ENCODE measurements around the gene MINK1. TPM values are rescaled to one million over a fixed set of nuclear protein-coding genes. Genes with fewer than 3 reads are reported as not detected.

MINK1 gene
- total and polyA plus RNA-seq, 9 donors = 37.6 to 177 (median 95.8) TPM

DNA sequence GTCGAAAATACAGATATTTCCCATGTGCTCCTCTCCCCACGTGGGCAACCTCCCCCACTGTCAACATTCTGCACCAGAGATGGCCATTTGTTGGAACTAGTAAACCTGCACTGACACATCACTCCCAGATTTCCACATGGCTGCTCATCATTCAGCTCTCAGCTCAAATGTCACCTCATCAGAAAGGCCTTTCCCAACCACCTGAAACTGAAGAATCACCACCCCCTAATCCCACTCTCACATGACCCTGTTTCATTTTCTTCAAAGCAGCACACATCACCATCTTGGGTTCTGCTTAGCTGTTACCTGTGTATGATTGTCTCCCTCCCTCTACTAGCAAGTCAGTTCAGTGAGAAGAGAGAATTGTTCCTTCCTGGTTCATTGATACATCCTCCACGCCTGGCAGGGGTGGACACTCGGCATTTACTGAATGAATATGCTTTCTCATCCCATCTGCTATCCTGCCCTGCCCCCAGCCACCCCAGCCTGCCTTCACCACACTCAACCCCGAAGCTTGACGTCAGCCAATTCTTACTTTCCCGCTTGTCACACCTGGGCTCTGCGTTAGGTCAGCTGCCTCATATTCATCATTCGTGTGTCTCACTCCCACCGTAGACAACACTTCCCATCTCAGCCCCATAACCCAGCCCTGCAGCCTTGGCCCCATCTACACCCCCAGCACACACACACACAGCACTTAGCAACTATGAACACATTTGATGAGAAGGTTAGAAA, 32.5 kb upstream of the MINK1 start:
- TF ChIP-seq POLR2A (IDR thresholded peaks at IDR 0.05) (no peak), EP300 (IDR thresholded peaks at IDR 0.05) (no peak)
- TF ChIP-seq, protein P1, sequence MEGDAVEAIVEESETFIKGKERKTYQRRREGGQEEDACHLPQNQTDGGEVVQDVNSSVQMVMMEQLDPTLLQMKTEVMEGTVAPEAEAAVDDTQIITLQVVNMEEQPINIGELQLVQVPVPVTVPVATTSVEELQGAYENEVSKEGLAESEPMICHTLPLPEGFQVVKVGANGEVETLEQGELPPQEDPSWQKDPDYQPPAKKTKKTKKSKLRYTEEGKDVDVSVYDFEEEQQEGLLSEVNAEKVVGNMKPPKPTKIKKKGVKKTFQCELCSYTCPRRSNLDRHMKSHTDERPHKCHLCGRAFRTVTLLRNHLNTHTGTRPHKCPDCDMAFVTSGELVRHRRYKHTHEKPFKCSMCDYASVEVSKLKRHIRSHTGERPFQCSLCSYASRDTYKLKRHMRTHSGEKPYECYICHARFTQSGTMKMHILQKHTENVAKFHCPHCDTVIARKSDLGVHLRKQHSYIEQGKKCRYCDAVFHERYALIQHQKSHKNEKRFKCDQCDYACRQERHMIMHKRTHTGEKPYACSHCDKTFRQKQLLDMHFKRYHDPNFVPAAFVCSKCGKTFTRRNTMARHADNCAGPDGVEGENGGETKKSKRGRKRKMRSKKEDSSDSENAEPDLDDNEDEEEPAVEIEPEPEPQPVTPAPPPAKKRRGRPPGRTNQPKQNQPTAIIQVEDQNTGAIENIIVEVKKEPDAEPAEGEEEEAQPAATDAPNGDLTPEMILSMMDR (IDR thresholded peaks at IDR 0.05) = no peak
- 62 to 76% (median 73%) methylated on average over 10 of the region's 10 CpGs for WGBS, 3 donors
- no peaks in the 10 kb centered on the region for H3K9me3 ChIP-seq
- no peak for DNase-seq
- H3K36me3 ChIP-seq = no peaks in the 10 kb centered on the region
- H3K27ac ChIP-seq = no peak overlapping the region
- H3K27me3 ChIP-seq = no peaks in the 10 kb centered on the region
- H3K4me1 ChIP-seq (ENCODE audit: insufficient read depth) = peaks cover 4% of the 10 kb centered on the region
- no peak overlapping the region for H3K4me3 ChIP-seq
- intact Hi-C loops (cut with DNase I) = no loop called here

DNA sequence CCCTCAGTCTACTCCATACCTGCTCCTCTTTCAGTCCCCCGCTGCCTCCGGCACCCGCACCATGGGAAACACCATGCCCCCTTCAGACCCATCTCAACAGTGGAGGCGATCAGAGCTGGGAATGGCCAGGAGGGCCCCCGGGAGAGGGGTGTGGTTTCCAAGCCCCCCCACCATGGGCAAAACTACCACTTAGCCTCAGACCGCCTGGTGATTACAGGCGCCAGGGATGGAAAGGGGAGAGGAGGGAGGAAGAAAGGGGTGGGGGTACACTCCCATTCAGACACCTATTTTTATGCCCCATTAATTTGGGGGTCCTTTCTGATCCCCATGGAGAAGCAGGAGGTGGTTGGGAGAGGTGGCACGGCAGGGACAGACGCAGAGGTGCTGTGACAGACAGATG, 30.9 kb upstream of the MINK1 start, which contains the start of gene C17orf114:
C17orf114 (minus strand) TSS at position 101 of the 400 bp plus-strand sequence.
- no peaks in the 10 kb centered on the region for H3K9me3 ChIP-seq
- H3K36me3 ChIP-seq = no peaks in the 10 kb centered on the region
- intact Hi-C loops (cut with DNase I) = no loop called here
- peaks cover 1% of the 10 kb centered on the region for H3K4me1 ChIP-seq (ENCODE audit: insufficient read depth)
- H3K27me3 ChIP-seq = no peaks in the 10 kb centered on the region
- 75 to 83% (median 77%) methylated on average over 9 of the region's 9 CpGs for whole genome bisulfite sequencing, 3 donors
- DNase-seq = no peak
- TF ChIP-seq EP300 (IDR thresholded peaks at IDR 0.05) = no peak
- TF ChIP-seq, protein P1 (IDR thresholded peaks at IDR 0.05) = no peak
- no peak for TF ChIP-seq POLR2A (IDR thresholded peaks at IDR 0.05)
- no peak within 1 kb of the TSS for H3K27ac ChIP-seq
- no peak within 1 kb of the TSS for H3K4me3 ChIP-seq

DNA sequence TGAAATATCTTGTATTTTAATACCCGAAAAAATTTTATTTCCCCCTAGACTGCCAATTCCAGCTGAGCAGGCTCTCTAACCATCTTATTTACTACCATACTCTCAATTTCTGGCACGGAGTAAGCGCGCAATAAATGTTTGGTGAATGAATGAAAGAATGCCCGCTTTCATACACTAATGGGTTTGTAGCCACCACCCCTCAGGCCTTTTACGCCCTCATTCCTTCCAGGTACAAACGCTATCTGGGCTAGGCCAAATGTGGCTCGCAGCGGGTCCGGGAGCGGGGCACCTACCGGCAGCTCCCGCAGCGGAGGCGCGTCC, 26.7 kb upstream of the MINK1 start:
- intact Hi-C loops (cut with DNase I) = no loop called here
- peak overlapping the region in 1 of 2 donors; percentile 36 for H3K27ac ChIP-seq
- WGBS, 3 donors = 1 to 2% (median 2%) methylated on average over 14 to 16 of the region's 16 CpGs

DNA sequence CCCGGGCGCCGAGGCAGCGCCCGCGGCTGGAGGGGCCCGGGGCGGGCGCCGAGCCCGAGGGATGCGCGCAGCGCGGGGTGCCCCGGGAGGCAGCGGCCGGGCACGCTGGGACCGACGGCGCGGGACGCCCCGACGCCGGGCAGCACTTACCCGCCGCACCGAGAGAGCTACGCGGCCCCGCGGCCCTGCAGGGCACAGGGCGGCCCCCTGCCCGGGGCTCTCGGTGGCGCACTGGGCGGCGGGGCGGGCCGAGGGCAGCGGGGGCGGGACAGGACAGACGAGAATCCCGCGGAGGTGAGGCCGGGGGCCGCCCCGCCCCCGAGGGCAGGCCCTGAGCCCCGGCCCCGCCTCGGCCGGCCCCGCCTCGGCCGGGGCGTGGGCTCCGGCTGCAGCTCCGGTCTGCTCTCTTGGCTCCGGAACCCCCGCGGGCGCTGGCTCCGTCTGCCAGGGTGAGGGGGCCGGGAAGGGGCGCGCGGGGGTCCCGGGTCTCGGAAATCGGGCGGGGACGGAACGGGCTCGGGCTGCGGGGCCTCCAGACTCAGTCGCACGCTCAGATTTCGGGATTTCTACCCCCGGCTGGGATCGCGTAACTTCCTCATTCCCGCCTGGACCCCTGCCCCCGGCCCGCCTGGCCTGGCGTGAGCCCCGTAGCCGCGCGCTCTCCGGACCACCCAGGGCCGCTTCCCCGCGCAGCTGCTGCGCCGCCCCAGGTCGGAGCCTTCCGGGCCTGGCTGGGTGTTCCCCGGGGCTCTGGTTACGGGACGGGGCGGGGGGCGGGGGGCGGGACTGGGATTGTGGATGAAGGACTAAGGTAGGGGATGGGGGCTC, 26.1 kb upstream of the MINK1 start, which contains the start of gene PLD2:
PLD2 (plus strand) TSS at position 376 of the 828 bp plus-strand sequence. CDS start 621 bp downstream, outside the sequence.
- peak; percentile 71 to 88 (median 79) for DNase-seq
- Histone ChIP-seq H3K9me3 (no peaks in the 10 kb centered on the region), H3K36me3 (no peaks in the 10 kb centered on the region), H3K27ac (peak within 1 kb of the TSS; percentile 32 to 36), H3K4me1 (ENCODE audit: insufficient read depth) (peaks cover 8% of the 10 kb centered on the region), H3K4me3 (peak within 1 kb of the TSS; percentile 84), H3K27me3 (no peaks in the 10 kb centered on the region)
- TF ChIP-seq EP300 (IDR thresholded peaks at IDR 0.05) = no peak
- peak; percentile 13 for TF ChIP-seq POLR2A (IDR thresholded peaks at IDR 0.05)
- WGBS, 3 donors = 0 to 1% (median 1%) methylated on average over 55 to 106 of the region's 106 CpGs
- intact Hi-C loops (cut with DNase I) = no loop called here

More for the DNA sequence above, 26.7 kb upstream of the MINK1 start:
- TF ChIP-seq EP300 (IDR thresholded peaks at IDR 0.05) (no peak), POLR2A (IDR thresholded peaks at IDR 0.05) (no peak)
- TF ChIP-seq, protein P1 (IDR thresholded peaks at IDR 0.05) = no peak
- Histone ChIP-seq H3K36me3 (no peaks in the 10 kb centered on the region), H3K4me3 (peak overlapping the region; percentile 84), H3K9me3 (no peaks in the 10 kb centered on the region), H3K4me1 (ENCODE audit: insufficient read depth) (peaks cover 8% of the 10 kb centered on the region), H3K27me3 (no peaks in the 10 kb centered on the region)
- DNase-seq = no peak

Data from ovary (tissue), 9 donors.